Measurements from ENCODE around the gene AXL. TPM values are rescaled to one million over a fixed set of nuclear protein-coding genes. Genes with fewer than 3 reads are reported as not detected.

Gene AXL
- total and polyA plus RNA-seq, 7 donors, result 3.3 to 13.6 (median 8.4) TPM

DNA sequence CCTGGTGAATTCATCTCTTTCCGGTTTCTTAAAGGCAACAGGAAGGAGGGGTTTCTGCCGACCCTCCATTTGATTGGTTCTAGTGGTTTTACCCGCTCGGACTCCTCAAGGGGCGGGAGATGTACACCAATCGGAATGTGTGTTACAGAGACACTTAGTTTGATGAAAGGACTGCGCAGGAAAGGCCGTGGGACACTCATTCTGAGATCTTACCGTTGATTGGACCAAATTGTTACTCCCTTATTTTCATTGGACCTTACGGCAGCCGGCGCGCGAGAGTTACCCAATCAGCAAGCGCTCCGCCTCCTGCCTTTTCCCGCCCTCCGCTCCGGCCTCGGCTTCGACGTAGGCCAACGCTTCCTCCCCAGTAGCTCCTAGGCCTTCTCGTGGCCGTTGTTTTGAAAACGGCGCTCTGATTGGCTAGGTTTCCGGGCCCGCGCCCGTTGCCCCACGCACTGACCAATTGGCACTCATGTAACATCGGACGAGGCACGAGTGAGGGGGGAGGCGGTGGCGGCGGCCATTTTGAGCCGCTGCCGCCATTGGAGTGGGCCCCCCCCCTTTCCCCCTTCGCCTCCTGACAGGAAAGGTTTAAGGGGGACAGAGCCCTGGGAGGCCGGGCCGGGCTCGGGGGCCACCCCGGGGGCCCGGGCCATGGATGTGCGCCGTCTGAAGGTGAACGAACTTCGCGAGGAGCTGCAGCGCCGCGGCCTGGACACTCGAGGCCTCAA, 45.0 kb downstream of the AXL start, which contains the start of gene HNRNPUL1:
TSS of gene HNRNPUL1 (plus strand) at position 523 of the 731 bp plus-strand sequence. CDS start at position 655, 132 bp downstream.
- ATAC-seq, result peak; percentile 83 to 88 (median 84)
- peak within 1 kb of the TSS; percentile 98 for H3K27ac ChIP-seq
- H3K36me3 ChIP-seq (ENCODE audit: insufficient read depth in 1 of 2, low read depth in 1 of 2), result peaks cover 0 to 17% of the 10 kb centered on the region in 2 donors
- intact Hi-C loops (cut with DNase I), result loop anchor here in 1 of 2 donors (2.0 to 5.0 kb wide), 2 partner anchors 37 to 45 kb away; no protein-coding TSS in a partner anchor
- H3K4me3 ChIP-seq, result peak within 1 kb of the TSS; percentile 99
- H3K27me3 ChIP-seq (ENCODE audit: insufficient read depth in 3 of 3, low read length in 2 of 3), result no peaks in the 10 kb centered on the region
- WGBS, 3 donors, result 0 to 1% (median 0%) methylated on average over 52 to 55 of the region's 55 CpGs
- peaks cover 23% of the 10 kb centered on the region for H3K4me1 ChIP-seq
- no peaks in the 10 kb centered on the region for H3K9me3 ChIP-seq
- DNase-seq, result peak; percentile 97 to 99
- TF ChIP-seq, protein P1, sequence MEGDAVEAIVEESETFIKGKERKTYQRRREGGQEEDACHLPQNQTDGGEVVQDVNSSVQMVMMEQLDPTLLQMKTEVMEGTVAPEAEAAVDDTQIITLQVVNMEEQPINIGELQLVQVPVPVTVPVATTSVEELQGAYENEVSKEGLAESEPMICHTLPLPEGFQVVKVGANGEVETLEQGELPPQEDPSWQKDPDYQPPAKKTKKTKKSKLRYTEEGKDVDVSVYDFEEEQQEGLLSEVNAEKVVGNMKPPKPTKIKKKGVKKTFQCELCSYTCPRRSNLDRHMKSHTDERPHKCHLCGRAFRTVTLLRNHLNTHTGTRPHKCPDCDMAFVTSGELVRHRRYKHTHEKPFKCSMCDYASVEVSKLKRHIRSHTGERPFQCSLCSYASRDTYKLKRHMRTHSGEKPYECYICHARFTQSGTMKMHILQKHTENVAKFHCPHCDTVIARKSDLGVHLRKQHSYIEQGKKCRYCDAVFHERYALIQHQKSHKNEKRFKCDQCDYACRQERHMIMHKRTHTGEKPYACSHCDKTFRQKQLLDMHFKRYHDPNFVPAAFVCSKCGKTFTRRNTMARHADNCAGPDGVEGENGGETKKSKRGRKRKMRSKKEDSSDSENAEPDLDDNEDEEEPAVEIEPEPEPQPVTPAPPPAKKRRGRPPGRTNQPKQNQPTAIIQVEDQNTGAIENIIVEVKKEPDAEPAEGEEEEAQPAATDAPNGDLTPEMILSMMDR (IDR thresholded peaks at IDR 0.05), result peak; percentile 31

DNA sequence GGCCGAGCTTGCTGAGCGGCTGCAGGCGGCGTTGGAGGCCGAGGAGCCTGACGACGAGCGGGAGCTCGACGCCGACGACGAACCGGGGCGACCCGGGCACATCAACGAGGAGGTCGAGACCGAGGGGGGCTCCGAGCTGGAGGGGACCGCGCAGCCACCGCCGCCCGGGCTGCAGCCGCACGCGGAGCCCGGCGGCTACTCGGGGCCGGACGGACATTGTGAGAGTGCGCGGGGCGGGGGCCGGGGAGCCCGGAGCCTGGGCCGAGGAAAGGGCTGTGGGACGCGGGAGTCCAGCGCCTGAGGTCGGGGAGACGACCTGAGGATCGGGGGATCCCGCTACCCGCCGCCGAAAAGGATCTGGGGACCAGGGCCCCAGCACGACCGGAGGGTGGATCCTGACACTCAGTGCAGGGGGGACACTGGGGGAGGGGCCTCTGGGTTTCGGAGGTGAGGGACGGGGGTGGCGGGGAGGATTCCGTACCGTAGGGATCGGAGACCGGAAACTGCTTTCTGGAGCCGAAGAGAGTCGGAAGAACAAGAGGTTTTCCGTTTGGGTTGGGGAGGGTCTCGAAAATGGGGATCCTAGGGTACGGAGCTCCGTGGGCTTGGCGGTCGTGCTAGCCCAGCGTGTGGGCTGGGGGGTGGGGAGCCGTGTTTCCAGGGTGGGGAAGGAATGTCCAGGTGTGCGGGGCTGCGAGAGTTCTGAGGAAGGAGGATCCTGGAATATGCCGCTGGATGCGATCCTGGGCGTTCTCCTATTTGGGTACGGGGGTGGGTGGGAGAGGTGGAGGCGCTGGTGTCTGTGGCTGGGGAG, 45.8 kb downstream of the AXL start:
- Histone ChIP-seq H3K4me1 (peaks cover 23% of the 10 kb centered on the region), H3K27ac (peak overlapping the region; percentile 97), H3K27me3 (ENCODE audit: insufficient read depth in 3 of 3, low read length in 2 of 3) (no peaks in the 10 kb centered on the region), H3K9me3 (no peaks in the 10 kb centered on the region), H3K36me3 (ENCODE audit: insufficient read depth in 1 of 2, low read depth in 1 of 2) (peaks cover 0 to 24% of the 10 kb centered on the region in 2 donors), H3K4me3 (peak overlapping the region; percentile 99)
- ATAC-seq (peak in 2 of 4 donors; percentile 2 to 3), DNase-seq (peak; percentile 58 to 78)
- WGBS, 3 donors, result 0 to 1% (median 1%) methylated on average over 58 to 75 of the region's 75 CpGs
- intact Hi-C loops (cut with DNase I), result loop anchor here (2.0 to 5.0 kb wide), 3 partner anchors 37 to 44 kb away; no protein-coding TSS in a partner anchor
- TF ChIP-seq, protein P1 (IDR thresholded peaks at IDR 0.05), result no peak

DNA sequence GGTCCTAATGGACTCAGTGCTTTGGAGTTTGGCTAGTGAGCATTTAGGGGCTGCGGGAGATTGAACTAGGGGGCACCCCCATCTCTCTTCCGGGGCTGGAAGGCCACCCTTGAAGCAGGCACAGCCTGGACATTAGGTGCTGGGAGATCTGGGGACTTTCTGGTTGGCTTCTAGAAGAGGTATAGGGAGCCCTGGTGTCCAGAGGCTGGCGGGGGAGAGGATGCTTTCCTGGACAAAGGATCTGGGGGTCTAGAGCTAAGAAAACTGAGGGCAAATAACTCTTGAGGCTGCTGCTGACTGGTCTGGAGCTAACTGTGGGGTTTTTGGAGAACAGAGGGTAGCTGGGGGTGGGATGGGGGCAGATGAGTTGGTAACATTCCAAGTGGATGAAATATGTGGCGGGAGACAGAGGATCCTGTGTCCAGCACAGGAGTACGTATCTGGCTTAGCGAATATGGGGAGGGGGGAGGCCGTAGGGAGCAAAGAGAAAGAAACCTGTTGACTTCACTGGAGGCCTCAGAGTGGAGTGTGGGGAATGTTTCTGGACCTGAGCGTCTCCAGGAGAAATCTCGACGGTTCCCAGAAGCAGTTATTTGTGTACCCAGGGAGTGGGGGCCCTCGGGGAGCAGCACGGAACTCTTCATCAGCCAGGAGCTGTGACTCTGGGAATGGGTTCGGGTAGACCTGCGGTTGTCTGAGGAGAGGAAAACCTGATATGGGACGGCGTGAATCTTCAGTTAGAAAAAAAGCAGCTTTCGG, 46.6 kb downstream of the AXL start:
- 7 to 10% (median 8%) methylated on average over 17 of the region's 17 CpGs for WGBS, 3 donors
- intact Hi-C loops (cut with DNase I), result loop anchor here (2.0 to 5.0 kb wide), 2 partner anchors 42 to 43 kb away; no protein-coding TSS in a partner anchor
- DNase-seq, result no peak
- Histone ChIP-seq H3K27ac (peak overlapping the region; percentile 97), H3K27me3 (ENCODE audit: insufficient read depth in 3 of 3, low read length in 2 of 3) (no peaks in the 10 kb centered on the region), H3K4me1 (peaks cover 23% of the 10 kb centered on the region), H3K4me3 (peak overlapping the region; percentile 99), H3K9me3 (no peaks in the 10 kb centered on the region), H3K36me3 (ENCODE audit: insufficient read depth in 1 of 2, low read depth in 1 of 2) (peaks cover 0 to 32% of the 10 kb centered on the region in 2 donors)
- TF ChIP-seq, protein P1 (IDR thresholded peaks at IDR 0.05), result no peak
- no peak for ATAC-seq

DNA sequence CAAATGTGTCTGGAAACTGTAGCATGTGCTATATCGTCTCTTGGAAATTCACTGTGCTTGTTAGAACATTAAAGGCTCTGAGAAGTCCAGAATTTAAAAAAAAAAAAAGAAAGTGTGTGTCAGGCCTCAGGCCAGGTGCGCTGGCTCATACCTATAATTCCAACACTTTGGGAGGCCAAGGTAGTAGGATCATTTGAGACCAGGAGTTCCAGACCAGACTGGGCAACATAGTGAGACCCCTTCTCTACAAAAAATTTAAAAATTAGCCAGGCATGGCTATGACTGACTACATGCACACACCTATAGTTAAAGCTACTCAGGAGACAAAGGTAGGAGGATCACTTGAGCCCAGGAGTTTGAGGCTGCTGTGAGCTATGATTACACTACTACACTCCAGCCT, 50.0 kb downstream of the AXL start:
- Histone ChIP-seq H3K4me1 (peaks cover 23% of the 10 kb centered on the region), H3K9me3 (no peaks in the 10 kb centered on the region), H3K27me3 (ENCODE audit: insufficient read depth in 3 of 3, low read length in 2 of 3) (no peaks in the 10 kb centered on the region), H3K4me3 (no peak overlapping the region), H3K27ac (no peak overlapping the region), H3K36me3 (ENCODE audit: insufficient read depth in 1 of 2, low read depth in 1 of 2) (peaks cover 24 to 67% of the 10 kb centered on the region in 2 donors)
- TF ChIP-seq, protein P1 (IDR thresholded peaks at IDR 0.05), result no peak
- ATAC-seq, result no peak
- DNase-seq, result no peak
- intact Hi-C loops (cut with DNase I), result loop anchor here in 1 of 2 donors (5.0 kb wide), 1 partner anchor 38 kb away; no protein-coding TSS in a partner anchor
- 84 to 100% (median 95%) methylated on average over 2 of the region's 2 CpGs for WGBS, 3 donors

Measured in psoas muscle (tissue), 8 donors.